DND-41 (cell line): ENCODE measurements around the gene TRPV6.

Source experiments
- ATAC-seq: fragments of 200-7000 bp; cut with Tn5 transposase; 3 replicates; pipeline ENCODE4 v1.9.1; 2021; ENCODE audit warnings: low read depth; ENCODE audit not compliant: insufficient read depth
- DNase-seq: peaks from one replicate; pipeline ENCODE4 v3.0.0-alpha.2; 2020
- H2AFZ ChIP-seq: 2 replicates; pipeline ENCODE4 v1.6.0; 2012; ENCODE audit warnings: low read depth, low read length
- H3K27ac ChIP-seq: 2 replicates; pipeline ENCODE4 v1.5.1; 2012; ENCODE audit warnings: low read length, inconsistent platforms
- H3K27me3 ChIP-seq: fragments of 200-600 bp; sonication (generic); 2 replicates; pipeline ENCODE4 v1.6.0; 2012; ENCODE audit warnings: low read length, mild to moderate bottlenecking, inconsistent platforms; ENCODE audit not compliant: insufficient read depth, poor library complexity
- H3K36me3 ChIP-seq: 2 replicates; pipeline ENCODE4 v1.5.1; 2012; ENCODE audit warnings: low read length, inconsistent platforms; ENCODE audit not compliant: insufficient read depth
- H3K4me1 ChIP-seq: 2 replicates; pipeline ENCODE4 v1.5.1; 2012; ENCODE audit warnings: mild to moderate bottlenecking, low read length; ENCODE audit not compliant: insufficient read depth
- H3K4me2 ChIP-seq: 2 replicates; pipeline ENCODE4 v1.6.0; 2012; ENCODE audit warnings: mild to moderate bottlenecking, moderate library complexity, low read length, inconsistent platforms; ENCODE audit not compliant: insufficient read depth
- H3K4me3 ChIP-seq, 2 experiments: fragments of 200-600 bp in 1 of 2; shearing (Covaris generic) in 1 of 2; 2 replicates each; pipeline ENCODE4 v1.5.1; 2012 to 2016; ENCODE audit warnings: inconsistent platforms in 2 of 2, low read length in 2 of 2, mild to moderate bottlenecking in 2 of 2, low read depth in 1 of 2, moderate library complexity in 1 of 2
- H3K79me2 ChIP-seq: 2 replicates; pipeline ENCODE4 v1.6.0; 2012; ENCODE audit warnings: low read length, inconsistent platforms; ENCODE audit not compliant: insufficient read depth
- H3K9ac ChIP-seq: 2 replicates; pipeline ENCODE4 v1.6.0; 2012; ENCODE audit warnings: low read depth, mild to moderate bottlenecking, inconsistent platforms, low read length, moderate library complexity
- H3K9me3 ChIP-seq: 2 replicates; pipeline ENCODE4 v1.5.1; 2012; ENCODE audit warnings: low read length, moderate library complexity, mild to moderate bottlenecking, inconsistent platforms; ENCODE audit not compliant: insufficient read depth, severe bottlenecking
- H4K20me1 ChIP-seq: 2 replicates; pipeline ENCODE4 v1.6.0; 2012; ENCODE audit warnings: low read length; ENCODE audit not compliant: insufficient read depth
- CTCF ChIP-seq: IDR thresholded peaks from 2 replicates; pipeline ENCODE4 v1.5.1; 2012; ENCODE audit warnings: borderline replicate concordance, low read length, moderate library complexity, mild to moderate bottlenecking; ENCODE audit not compliant: poor library complexity, severe bottlenecking; ENCODE audit errors: extremely low read depth
- EZH2 ChIP-seq: IDR thresholded peaks from 3 replicates; pipeline ENCODE4 v1.6.1; 2012; ENCODE audit warnings: borderline replicate concordance, low read depth, mild to moderate bottlenecking, moderate library complexity, low read length, inconsistent platforms; ENCODE audit not compliant: severe bottlenecking

Gene TRPV6

DNA sequence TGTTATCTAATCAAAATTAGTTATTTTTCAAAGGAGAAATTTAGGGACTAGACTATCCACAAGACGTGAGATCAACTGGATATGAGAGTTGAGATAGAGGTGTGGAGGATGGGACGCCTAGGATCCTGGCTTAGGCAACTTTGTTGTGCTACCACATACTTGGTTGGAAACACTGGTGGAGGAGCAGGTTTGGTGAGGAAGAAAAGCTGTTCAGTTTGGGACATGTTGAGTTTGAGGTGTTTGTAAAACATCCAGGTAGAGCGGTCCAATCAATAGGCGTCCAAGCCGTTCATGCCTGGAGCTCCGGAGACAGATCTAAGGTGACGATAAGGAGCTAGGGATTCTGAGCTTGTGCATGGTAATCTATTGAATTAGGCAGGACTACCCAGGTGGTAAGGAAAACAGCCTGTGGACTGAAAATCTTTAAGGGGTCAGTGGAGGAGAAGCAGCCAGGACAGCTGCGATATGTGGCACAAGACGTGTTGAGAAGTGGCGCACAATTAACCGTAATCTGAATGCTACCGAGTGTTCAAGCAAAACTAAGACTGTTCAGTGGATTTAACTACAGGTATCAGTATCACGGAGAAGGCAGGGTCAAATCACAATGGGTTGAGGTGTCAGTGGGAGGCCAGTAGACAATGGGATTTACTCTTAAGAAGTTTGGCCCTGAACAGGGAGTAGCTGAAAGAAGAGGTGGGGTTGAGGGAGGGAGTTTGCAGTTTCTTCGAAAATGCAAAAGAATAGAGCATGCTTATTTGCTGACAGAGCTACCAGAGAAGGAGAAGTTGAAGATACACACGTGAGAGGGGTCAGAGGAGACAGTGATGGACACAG, 16.1 kb upstream of the TRPV6 start:
- DNase-seq = no peak
- H3K27ac ChIP-seq = no peak overlapping the region
- H3K4me3 ChIP-seq = no peak overlapping the region
- H3K9ac ChIP-seq = no peak overlapping the region
- peaks cover 24% of the 10 kb centered on the region for H3K9me3 ChIP-seq
- no peak overlapping the region for H3K4me2 ChIP-seq
- ATAC-seq = no peak
- H2AFZ ChIP-seq = no peak overlapping the region
- no peaks in the 10 kb centered on the region for H3K79me2 ChIP-seq
- TF ChIP-seq CTCF (no peak), EZH2 (no peak)
- H4K20me1 ChIP-seq = no peaks in the 10 kb centered on the region
- no peaks in the 10 kb centered on the region for H3K4me1 ChIP-seq
- no peaks in the 10 kb centered on the region for H3K27me3 ChIP-seq
- no peaks in the 10 kb centered on the region for H3K36me3 ChIP-seq

DNA sequence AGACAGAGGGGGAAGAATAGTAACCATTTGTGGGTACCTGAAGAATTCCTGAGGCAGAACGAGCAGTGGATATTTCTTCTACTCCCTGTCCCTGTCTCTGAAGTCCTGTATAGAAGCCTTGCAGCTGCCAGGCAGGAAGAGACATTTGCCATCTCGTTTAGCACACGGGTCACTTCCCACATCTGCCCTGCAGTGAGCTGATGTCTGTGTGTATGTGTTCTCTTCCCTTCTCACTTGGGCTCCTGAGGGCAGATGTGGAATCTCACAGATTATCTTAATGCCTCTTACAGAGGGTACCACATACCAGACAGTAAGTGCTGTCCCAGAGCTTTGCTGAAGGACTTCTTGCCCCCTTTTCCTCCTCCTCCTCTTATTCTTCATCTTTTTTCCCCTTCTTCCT, 14.1 kb upstream of the TRPV6 start:
- DNase-seq (no peak), ATAC-seq (no peak)
- no peaks in the 10 kb centered on the region for H3K36me3 ChIP-seq
- H4K20me1 ChIP-seq = no peaks in the 10 kb centered on the region
- TF ChIP-seq EZH2 = no peak
- TF ChIP-seq CTCF = no peak
- H3K79me2 ChIP-seq = no peaks in the 10 kb centered on the region
- H3K4me1 ChIP-seq = no peaks in the 10 kb centered on the region
- H3K4me2 ChIP-seq = no peak overlapping the region
- H3K9me3 ChIP-seq = peaks cover 8% of the 10 kb centered on the region
- H2AFZ ChIP-seq = no peak overlapping the region
- no peak overlapping the region for H3K27ac ChIP-seq
- H3K4me3 ChIP-seq = no peak overlapping the region
- H3K27me3 ChIP-seq = no peaks in the 10 kb centered on the region
- H3K9ac ChIP-seq = no peak overlapping the region

DNA sequence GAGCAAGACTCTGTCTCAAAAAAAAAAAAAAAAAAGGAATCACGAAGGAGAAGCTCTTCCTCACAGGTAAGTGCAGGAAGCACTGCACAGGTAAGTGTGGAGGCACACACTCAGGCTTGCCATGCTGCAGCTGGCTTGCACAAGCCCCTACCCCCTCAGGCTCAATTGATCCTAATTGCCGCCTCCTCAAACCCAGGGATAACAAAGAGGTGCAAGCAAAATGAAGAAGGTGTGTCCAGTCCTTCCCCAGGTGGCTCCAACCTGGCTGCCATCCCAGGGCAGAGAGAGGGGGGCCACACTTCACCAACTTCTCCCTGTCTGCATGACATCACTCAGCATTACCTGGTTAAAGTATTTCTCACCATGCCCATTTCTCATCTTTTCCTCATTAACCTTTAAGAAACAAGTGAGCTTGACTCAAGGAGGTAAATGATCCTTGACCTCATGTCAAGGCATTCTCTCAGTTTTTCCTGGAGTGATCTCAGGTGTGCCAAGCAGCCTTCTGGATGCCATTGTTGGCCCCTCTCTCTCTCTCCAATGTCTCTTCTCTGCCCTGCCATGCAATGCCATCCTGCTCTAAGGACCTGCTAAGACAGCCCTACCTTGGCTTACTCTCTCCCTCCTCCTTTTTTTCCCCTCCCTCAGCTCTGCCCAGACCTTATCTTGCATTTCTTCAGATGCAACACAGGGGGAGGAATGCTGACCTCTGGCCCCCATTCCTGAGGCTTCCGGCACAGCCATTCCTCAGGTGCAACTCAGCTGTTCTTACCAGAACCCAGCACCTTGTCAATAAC, 13.0 kb upstream of the TRPV6 start:
- no peak overlapping the region for H3K4me2 ChIP-seq
- H4K20me1 ChIP-seq = no peaks in the 10 kb centered on the region
- H3K9me3 ChIP-seq = no peaks in the 10 kb centered on the region
- no peaks in the 10 kb centered on the region for H3K79me2 ChIP-seq
- H3K9ac ChIP-seq = no peak overlapping the region
- no peaks in the 10 kb centered on the region for H3K27me3 ChIP-seq
- DNase-seq (no peak), ATAC-seq (no peak)
- TF ChIP-seq CTCF = no peak
- TF ChIP-seq EZH2 = no peak
- H3K4me3 ChIP-seq = no peak overlapping the region
- H3K36me3 ChIP-seq = no peaks in the 10 kb centered on the region
- H3K4me1 ChIP-seq = no peaks in the 10 kb centered on the region
- no peak overlapping the region for H2AFZ ChIP-seq
- H3K27ac ChIP-seq = no peak overlapping the region
